Activated CD4-positive, alpha-beta T cell treated with anti-CD3 and anti-CD28 coated beads, Interleukin-2, amount 10 ng/mL, durations not matched to agents 7 days and 5 days (primary cell): ENCODE data around the gene ATRAID. TPM values are rescaled to one million over a fixed set of nuclear protein-coding genes. Genes with fewer than 3 reads are reported as not detected.

ENCODE experiments used
- CTCF ChIA-PET: fragments of 350-600 bp; sonication (Branson Sonifier 250); formaldehyde crosslinking; loops from one replicate; lab custom pipeline; 2021; ENCODE audit warnings: antibody characterized with exemption; lab: Charles Lee
- POLR2A ChIA-PET: fragments of 350-600 bp; sonication (Branson Sonifier 250); formaldehyde crosslinking; loops from one replicate; lab custom pipeline; 2021; ENCODE audit warnings: antibody characterized with exemption; lab: Charles Lee
- DNase-seq: peaks from one replicate; pipeline ENCODE4 v3.0.0-alpha.2; 2020
- H3K27ac Mint-ChIP-seq: one replicate; pipeline ENCODE4 v1.8.0; 2021; ENCODE audit warnings: mild to moderate bottlenecking, moderate library complexity, mixed read lengths
- H3K27me3 Mint-ChIP-seq: one replicate; pipeline ENCODE4 v1.8.0; 2021; ENCODE audit warnings: mixed read lengths
- H3K36me3 Mint-ChIP-seq: one replicate; pipeline ENCODE4 v1.8.0; 2021; ENCODE audit warnings: low read depth, mixed read lengths
- H3K4me1 Mint-ChIP-seq: one replicate; pipeline ENCODE4 v1.8.0; 2021; ENCODE audit warnings: mixed read lengths
- H3K4me3 Mint-ChIP-seq: one replicate; pipeline ENCODE4 v1.8.0; 2021; ENCODE audit warnings: mild to moderate bottlenecking, moderate library complexity, mixed read lengths
- H3K9me3 Mint-ChIP-seq: one replicate; pipeline ENCODE4 v1.8.0; 2021; ENCODE audit warnings: mixed read lengths
- total RNA-seq, 2 experiments: library from RNA; stranded (reverse); gene quantifications; one replicate each; pipeline ENCODE4 v1.2.3, GENCODE V29; 2021

The ATRAID gene
- total RNA-seq, 2 experiments from 2014 or later, result 72.5 to 81.8 TPM

DNA sequence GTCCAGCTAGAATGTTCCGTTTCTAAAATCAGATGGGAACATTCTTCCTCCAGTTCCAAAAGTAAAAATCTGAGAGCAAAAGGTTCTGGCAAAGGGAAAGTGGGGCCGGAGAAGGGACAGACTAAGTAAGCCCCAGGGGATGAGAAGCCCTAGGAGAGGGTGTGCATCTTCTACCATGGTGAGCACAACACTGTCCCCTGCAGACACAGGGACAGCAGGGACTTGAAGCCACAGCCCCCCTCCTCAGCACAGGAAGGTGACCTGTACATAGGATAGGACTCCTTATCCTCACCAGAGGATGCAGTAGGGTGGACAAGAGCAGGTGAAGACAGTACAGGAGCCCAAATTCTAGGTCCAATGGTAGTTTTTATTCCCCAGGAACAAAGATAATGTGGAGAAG, 12.6 kb upstream of the ATRAID start:
- Mint-ChIP-seq H3K4me1 (peaks cover 2% of the 10 kb centered on the region), H3K27me3 (no peaks in the 10 kb centered on the region), H3K9me3 (no peaks in the 10 kb centered on the region), H3K27ac (no peak overlapping the region), H3K36me3 (peaks cover 1% of the 10 kb centered on the region), H3K4me3 (no peak overlapping the region)
- CTCF ChIA-PET, result interaction anchor here (1.3 kb wide), 1 partner anchor 29 kb away, joined by 3 read pairs; no protein-coding TSS in a partner anchor
- no peak for DNase-seq
- POLR2A ChIA-PET, result interaction anchor here (0.7 kb wide), 1 partner anchor 378 kb away, joined by 9 read pairs; no protein-coding TSS in a partner anchor

DNA sequence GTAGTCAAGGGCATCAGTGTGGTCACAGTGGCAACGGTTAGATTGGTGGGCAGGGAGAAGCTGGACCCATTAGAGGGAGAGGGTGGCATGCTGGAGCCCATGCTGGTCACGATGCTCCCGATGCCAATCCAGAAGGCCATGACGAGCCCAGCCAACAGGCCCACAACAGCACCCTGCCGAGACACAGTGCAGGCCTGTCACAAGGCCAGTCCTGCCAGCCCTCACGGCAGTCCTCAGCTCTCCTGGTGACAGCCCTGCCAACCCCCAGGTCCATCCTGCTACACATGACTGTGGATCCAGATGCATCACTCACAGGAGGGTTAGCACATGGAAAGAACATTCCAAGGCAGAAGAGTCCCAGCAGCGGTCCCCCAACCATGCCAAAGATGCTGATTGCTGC, 10.2 kb upstream of the ATRAID start:
- Mint-ChIP-seq H3K27me3 (no peaks in the 10 kb centered on the region), H3K27ac (no peak overlapping the region), H3K4me1 (peaks cover 19% of the 10 kb centered on the region), H3K9me3 (no peaks in the 10 kb centered on the region), H3K36me3 (peaks cover 18% of the 10 kb centered on the region), H3K4me3 (no peak overlapping the region)
- ChIA-PET POLR2A (no interaction called here), CTCF (interaction anchor here (1.1 to 1.5 kb wide), 2 partner anchors 10 to 14 kb away, joined by 3 read pairs; no protein-coding TSS in a partner anchor)
- no peak for DNase-seq

DNA sequence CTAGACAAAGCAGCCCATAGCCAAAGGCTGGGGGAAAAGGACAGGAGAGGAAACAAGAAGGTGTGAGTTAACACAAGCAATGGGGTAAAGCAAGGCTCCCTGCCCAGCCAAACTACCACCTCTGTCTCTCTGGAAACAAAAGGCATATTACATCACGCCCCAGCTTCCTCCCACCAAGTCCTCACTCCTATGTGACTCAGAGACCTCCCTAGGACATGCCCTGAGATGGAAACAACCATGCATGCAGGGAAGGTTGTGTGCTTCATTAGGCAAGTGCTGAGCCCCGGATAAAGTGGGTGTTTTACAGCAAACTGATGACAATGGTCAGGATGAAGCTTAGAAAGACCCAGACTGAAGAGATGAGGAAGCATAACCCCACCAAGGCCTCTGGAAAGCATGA, 9.0 kb upstream of the ATRAID start:
- Mint-ChIP-seq H3K27ac (no peak overlapping the region), H3K9me3 (no peaks in the 10 kb centered on the region), H3K36me3 (peaks cover 24% of the 10 kb centered on the region), H3K4me3 (no peak overlapping the region), H3K27me3 (no peaks in the 10 kb centered on the region), H3K4me1 (peaks cover 19% of the 10 kb centered on the region)
- POLR2A ChIA-PET, result no interaction called here
- DNase-seq, result no peak
- CTCF ChIA-PET, result interaction anchor here (0.9 to 1.5 kb wide), 2 partner anchors 16 to 105 kb away, joined by 3 to 5 read pairs; no protein-coding TSS in a partner anchor

DNA sequence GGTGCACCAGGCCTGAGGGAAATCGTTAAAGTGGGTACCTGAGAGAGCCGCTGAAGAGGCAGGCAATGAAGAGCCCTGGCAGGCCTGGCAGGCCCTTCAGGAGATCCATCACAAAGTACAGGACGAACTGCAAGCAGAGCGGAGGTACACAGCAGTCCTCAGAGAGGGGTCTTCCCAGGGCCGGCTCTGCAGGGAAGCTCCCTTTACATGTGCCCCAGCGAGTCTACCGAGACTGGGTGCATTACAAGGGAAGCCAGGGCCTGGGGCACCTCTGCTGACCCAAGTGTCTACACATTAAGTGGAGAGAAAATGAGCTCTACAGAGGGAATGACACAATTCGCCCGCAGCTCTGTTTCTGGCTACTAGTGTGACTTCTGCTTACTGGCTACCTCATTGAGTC, 8.1 kb upstream of the ATRAID start:
- ChIA-PET POLR2A (no interaction called here), CTCF (interaction anchor here (0.6 kb wide), 2 partner anchors 13 to 344 kb away, joined by 3 to 5 read pairs; no protein-coding TSS in a partner anchor)
- Mint-ChIP-seq H3K27me3 (no peaks in the 10 kb centered on the region), H3K36me3 (peaks cover 26% of the 10 kb centered on the region), H3K4me3 (no peak overlapping the region), H3K4me1 (peaks cover 23% of the 10 kb centered on the region), H3K9me3 (no peaks in the 10 kb centered on the region), H3K27ac (no peak overlapping the region)
- no peak for DNase-seq

DNA sequence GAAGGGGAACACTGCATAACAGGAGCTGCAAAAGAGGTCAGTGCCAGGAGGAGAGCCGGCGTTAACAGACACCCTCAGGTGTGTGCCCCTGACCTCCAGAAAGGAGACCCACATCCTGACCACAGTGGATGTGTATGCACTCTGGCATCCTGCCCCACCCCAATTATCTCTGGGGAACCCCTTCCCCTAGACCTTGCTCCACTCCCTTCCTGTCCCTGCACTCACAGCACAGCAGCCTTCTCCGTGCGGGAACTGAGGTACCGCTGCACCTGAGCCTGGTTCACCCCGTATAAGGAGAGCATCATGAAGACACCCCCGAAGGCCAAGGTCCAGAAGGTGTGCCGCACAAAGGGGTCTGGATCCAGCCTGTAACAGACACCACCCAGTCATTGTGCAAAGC, 7.3 kb upstream of the ATRAID start:
- DNase-seq, result no peak
- POLR2A ChIA-PET, result no interaction called here
- Mint-ChIP-seq H3K27ac (peak overlapping the region; percentile 80), H3K36me3 (peaks cover 28% of the 10 kb centered on the region), H3K9me3 (no peaks in the 10 kb centered on the region), H3K4me3 (no peak overlapping the region), H3K4me1 (peaks cover 31% of the 10 kb centered on the region), H3K27me3 (no peaks in the 10 kb centered on the region)
- CTCF ChIA-PET, result no interaction called here

DNA sequence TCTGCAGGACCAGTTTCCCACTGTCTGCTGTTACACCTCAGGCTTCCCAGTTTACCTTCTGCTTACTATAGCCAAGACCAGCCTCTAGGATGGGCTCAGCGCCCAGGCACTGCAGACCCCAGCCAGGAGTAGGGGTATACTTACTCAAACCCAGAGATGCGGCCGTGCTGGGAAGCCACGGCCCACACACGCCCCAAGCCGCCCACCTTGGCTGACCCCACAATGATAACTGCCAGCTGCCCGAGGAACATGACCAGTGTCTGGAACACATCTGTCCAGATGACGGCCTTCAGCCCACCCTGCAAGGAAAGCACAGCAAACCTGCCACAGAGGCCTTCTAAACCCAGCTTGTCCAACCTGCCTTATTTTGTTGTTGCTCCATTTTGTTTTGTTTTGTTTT, 6.6 kb upstream of the ATRAID start:
- Mint-ChIP-seq H3K4me1 (peaks cover 37% of the 10 kb centered on the region), H3K36me3 (peaks cover 32% of the 10 kb centered on the region), H3K4me3 (no peak overlapping the region), H3K9me3 (no peaks in the 10 kb centered on the region), H3K27ac (peak overlapping the region; percentile 80), H3K27me3 (no peaks in the 10 kb centered on the region)
- ChIA-PET POLR2A (no interaction called here), CTCF (interaction anchor here (0.5 to 0.9 kb wide), 3 partner anchors 18 to 451 kb away, joined by 3 to 4 read pairs (median 3); no protein-coding TSS in a partner anchor)
- DNase-seq, result no peak

DNA sequence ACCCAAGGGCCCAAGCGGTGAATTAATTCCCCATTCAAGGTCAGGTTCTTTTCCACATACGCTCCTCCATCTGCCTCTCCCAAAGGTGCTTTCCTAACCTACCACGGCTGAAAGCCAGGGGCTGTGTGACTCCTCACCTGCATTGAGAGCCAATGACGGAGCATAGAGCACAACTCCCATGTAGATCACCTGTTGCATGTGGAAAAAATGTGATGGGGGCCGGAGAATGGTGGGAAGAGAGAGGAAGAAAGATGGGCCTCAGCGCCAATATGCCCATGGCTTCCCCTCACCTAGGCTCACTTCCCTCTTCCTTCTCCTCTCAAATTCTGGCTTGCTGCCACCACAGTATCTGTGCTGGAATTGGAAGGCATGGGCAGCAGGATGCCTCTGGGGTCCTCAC, 5.5 kb upstream of the ATRAID start:
- Mint-ChIP-seq H3K27ac (no peak overlapping the region), H3K4me3 (no peak overlapping the region), H3K4me1 (peaks cover 41% of the 10 kb centered on the region), H3K36me3 (peaks cover 32% of the 10 kb centered on the region), H3K9me3 (no peaks in the 10 kb centered on the region), H3K27me3 (no peaks in the 10 kb centered on the region)
- ChIA-PET POLR2A (no interaction called here), CTCF (interaction anchor here (0.8 kb wide), 1 partner anchor 73 kb away, joined by 3 read pairs; no protein-coding TSS in a partner anchor)
- no peak for DNase-seq

DNA sequence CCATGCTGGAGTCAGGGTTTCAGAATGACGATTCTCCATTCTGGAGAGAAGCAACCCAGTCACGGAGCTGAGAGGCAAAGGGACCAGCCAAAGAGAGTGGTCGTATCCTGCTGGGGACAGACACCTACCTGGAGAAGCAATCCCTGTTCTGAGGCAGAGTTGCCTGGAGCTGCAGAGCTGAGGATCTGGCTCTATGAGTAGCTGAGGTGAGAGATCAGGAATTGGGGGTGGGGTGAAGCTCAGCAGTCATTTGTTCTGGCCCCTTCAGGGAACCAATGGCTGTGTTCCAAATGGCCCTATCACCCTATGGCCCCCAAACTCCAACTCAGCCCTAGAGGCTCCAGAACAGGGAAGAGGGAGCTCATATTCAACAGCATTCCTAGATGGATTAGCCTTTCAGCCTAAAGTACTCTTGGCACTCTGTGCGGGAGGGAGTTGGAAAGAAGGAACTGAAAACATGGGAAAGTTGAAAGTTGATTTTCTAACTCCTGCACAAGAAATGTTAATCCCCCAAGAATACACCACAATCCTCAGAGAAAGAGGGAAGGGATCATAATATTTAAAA, 3.3 kb upstream of the ATRAID start:
- Mint-ChIP-seq H3K27ac (no peak overlapping the region), H3K4me1 (peaks cover 50% of the 10 kb centered on the region), H3K27me3 (no peaks in the 10 kb centered on the region), H3K4me3 (no peak overlapping the region), H3K36me3 (peaks cover 33% of the 10 kb centered on the region), H3K9me3 (no peaks in the 10 kb centered on the region)
- no peak for DNase-seq
- POLR2A ChIA-PET, result no interaction called here
- CTCF ChIA-PET, result no interaction called here

DNA sequence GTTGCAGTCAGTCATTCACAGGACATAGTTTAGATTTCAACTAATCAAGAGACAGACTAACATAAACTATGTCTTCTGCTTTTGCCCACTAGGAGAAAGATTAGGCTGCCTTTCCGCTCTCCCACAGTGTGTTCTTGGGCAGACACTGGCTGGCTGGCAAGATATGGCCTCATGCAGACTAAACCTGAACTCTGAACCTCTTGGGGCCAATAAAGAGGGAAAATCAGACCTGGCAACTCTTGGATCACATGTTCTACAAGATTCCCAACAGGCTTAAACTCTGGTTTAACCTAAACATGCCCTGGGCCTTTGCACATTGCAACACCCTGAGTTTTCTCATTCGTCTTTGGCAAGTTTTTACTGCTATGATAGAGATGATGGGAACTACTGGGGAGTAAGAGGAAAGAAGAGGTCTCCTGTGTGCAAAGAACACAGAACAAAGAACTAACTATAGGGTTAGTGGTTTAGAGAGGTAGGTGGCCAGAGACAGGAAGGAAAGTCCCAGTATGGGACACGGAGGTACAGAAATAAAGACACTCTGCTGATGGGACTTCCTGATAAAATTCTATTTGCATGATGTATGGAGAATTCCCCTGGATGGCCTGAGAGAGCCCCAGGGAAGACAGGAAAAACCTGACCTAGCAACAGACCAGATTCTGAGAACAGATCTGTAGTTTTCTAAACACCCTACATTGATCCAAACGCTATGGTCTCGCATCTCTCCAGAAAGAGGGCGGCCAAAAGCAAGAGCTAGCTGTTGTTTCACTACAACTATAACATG, 2.0 kb upstream of the ATRAID start:
- no peak for DNase-seq
- Mint-ChIP-seq H3K4me1 (peaks cover 50% of the 10 kb centered on the region), H3K27me3 (no peaks in the 10 kb centered on the region), H3K9me3 (no peaks in the 10 kb centered on the region), H3K36me3 (peaks cover 33% of the 10 kb centered on the region), H3K27ac (peak overlapping the region; percentile 65), H3K4me3 (peak overlapping the region; percentile 30)
- ChIA-PET CTCF (no interaction called here), POLR2A (no interaction called here)

DNA sequence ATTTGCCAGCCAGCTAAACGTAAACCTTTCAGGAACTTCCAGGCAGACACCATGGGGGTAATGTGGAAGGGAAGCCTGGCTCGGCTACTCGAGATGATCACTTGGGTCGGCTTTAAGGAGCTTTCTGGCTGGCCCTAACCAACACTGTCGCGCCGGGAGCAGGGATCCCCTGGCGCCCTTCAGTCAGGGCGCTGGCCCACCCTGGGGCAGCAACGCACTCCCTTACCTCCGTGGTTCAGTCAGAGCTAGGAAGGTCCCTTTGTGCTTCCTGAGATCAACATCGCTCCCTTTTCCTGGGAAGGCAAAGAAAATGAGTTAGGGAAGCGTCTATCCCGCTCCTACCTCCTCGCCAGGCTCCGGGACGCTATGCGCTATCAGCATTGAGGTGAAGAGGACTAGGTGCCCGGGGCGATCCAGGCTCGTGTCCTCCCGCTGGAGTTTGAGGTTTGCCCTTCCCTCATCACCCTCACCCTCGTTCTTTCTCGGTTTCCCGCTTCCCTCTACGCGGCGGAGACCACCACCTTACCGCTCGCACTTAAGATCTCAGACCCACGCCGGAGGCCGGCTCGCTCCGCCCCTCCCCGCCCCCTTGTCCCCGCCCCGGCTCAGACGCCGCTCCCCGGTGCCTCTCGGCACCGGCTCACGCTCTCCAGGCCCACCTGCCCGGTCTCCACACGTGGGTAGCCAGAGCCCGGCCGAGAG, 449 bp upstream of the ATRAID start:
- no peaks in the 10 kb centered on the region for H3K9me3 Mint-ChIP-seq
- no peak for DNase-seq
- CTCF ChIA-PET, result interaction anchor here (0.9 kb wide), 1 partner anchor 182 kb away, joined by 3 read pairs; no protein-coding TSS in a partner anchor

DNA sequence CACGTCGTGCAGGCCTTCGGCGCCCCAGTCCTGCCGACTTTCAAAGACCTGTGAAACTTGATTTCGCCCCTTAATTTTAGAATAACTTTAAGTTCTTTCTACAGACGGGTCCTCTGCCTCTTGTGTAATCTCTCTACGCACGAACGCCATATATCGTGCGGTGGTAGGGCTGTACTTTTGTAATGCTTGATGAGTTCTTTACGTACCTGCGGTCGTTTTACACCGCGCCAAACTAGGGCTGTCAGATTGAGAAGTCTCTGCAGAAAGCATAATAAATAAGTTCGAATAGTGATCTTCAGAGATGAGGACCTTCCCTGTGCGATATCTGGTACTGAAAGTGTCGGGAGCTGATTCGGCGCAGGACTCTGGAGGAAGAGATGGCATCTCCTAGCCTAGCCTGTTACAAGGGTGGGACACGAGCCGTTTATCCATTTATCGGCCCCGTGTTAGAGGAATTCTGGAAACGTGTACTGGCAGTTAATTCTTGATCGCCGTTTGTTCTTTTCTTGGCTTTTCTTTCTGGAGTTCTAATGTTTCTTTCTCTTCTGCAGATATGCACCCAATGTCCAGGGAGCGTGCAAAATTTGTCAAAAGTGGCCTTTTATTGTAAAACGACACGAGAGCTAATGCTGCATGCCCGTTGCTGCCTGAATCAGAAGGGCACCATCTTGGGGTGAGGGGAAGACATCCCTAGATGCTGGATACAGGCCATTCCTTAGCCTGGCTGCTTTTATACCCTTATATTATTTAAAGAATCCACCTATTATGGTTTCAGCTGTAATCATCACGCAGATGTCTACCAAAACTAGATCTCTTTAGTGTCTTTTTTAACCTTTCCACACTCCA, 1.0 kb downstream of the ATRAID start:
- Mint-ChIP-seq H3K27ac (peak overlapping the region; percentile 100), H3K36me3 (peaks cover 35% of the 10 kb centered on the region), H3K27me3 (no peaks in the 10 kb centered on the region), H3K4me3 (peak overlapping the region; percentile 95), H3K4me1 (peaks cover 57% of the 10 kb centered on the region), H3K9me3 (no peaks in the 10 kb centered on the region)
- peak; percentile 68 for DNase-seq
- ChIA-PET CTCF (interaction anchor here (0.7 kb wide), 1 partner anchor 90 kb away, joined by 3 read pairs; no protein-coding TSS in a partner anchor), POLR2A (interaction anchor here (1.4 kb wide), 1 partner anchor 79 kb away, joined by 3 read pairs; the partner anchor contains the start of gene PREB)

More for the DNA sequence above, 449 bp upstream of the ATRAID start:
- Mint-ChIP-seq H3K36me3 (peaks cover 26% of the 10 kb centered on the region), H3K27ac (peak overlapping the region; percentile 100), H3K4me3 (peak overlapping the region; percentile 95), H3K4me1 (peaks cover 46% of the 10 kb centered on the region), H3K27me3 (no peaks in the 10 kb centered on the region)
- POLR2A ChIA-PET, result interaction anchor here (1.4 kb wide), 1 partner anchor 78 kb away, joined by 3 read pairs; the partner anchor contains the start of gene PREB

DNA sequence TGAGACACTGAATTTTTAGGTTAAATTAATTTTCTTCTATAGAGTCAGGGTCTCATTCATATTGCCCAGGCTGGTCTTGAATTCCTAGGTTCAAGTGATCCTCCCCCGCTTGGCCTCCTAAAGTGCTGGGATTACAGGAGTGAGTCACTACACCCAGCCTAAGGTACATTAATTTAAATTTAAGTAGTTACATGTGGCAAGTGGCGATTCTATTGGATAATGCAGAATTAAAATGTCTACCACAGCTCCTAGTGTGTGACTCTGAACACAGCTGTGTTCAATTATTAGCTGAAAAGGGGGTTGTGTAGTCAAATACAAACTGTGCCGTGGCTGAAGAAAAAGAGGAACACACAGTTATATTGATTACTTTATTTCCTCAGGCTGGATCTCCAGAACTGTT, 3.1 kb downstream of the ATRAID start:
- Mint-ChIP-seq H3K27me3 (no peaks in the 10 kb centered on the region), H3K4me1 (peaks cover 58% of the 10 kb centered on the region), H3K36me3 (peaks cover 39% of the 10 kb centered on the region), H3K4me3 (no peak overlapping the region), H3K27ac (no peak overlapping the region), H3K9me3 (no peaks in the 10 kb centered on the region)
- POLR2A ChIA-PET, result no interaction called here
- CTCF ChIA-PET, result no interaction called here
- no peak for DNase-seq
